Activated T-cell treated with anti-CD3 and anti-CD28 coated beads, Interleukin-2, amount 50 U/mL, for 48 hours (primary cell): ENCODE results near the gene HIKESHI.

Experiments
- DNase-seq, 2 experiments: peaks; one replicate each; pipeline ENCODE4 v3.0.0-alpha.2; 2020

HIKESHI gene

GRCh38 chr11:86302092-86302793, at the start of gene HIKESHI:
HIKESHI (plus strand) TSS chr11:86302240; CDS start chr11:86302449, 209 bp downstream.
- peak; percentile 93 to 96 for DNase-seq

GRCh38 chr11:86255896-86256295, 46.1 kb upstream of the HIKESHI start:
- no peak for DNase-seq

- no peak for DNase-seq
Measured at GRCh38 chr11:86256608-86257007, 45.4 kb upstream of the HIKESHI start.

GRCh38 chr11:86257446-86257845, 44.6 kb upstream of the HIKESHI start:
- DNase-seq: no peak

GRCh38 chr11:86259730-86260129, 42.3 kb upstream of the HIKESHI start:
- DNase-seq: no peak

- DNase-seq: no peak
Measured at GRCh38 chr11:86261328-86261727, 40.7 kb upstream of the HIKESHI start.

- DNase-seq: no peak
Measured at GRCh38 chr11:86262387-86262786, 39.7 kb upstream of the HIKESHI start.

GRCh38 chr11:86264649-86265048, 37.4 kb upstream of the HIKESHI start:
- DNase-seq: no peak

- no peak for DNase-seq
Measured at GRCh38 chr11:86265194-86265593, 36.8 kb upstream of the HIKESHI start.

GRCh38 chr11:86269645-86270044, 32.4 kb upstream of the HIKESHI start:
- no peak for DNase-seq

- DNase-seq: no peak
Measured at GRCh38 chr11:86274503-86274902, 27.5 kb upstream of the HIKESHI start.

- no peak for DNase-seq
Measured at GRCh38 chr11:86274999-86275398, 27.0 kb upstream of the HIKESHI start.

- no peak for DNase-seq
Measured at GRCh38 chr11:86275493-86276370, 26.3 kb upstream of the HIKESHI start.

- DNase-seq: no peak
Measured at GRCh38 chr11:86277741-86278140, 24.3 kb upstream of the HIKESHI start.

- DNase-seq: no peak
Measured at GRCh38 chr11:86278226-86278625, 23.8 kb upstream of the HIKESHI start.

GRCh38 chr11:86279747-86280146, 22.3 kb upstream of the HIKESHI start:
- no peak for DNase-seq

GRCh38 chr11:86287468-86287796, 14.6 kb upstream of the HIKESHI start:
- DNase-seq: peak in 1 of 2 experiments; percentile 38

GRCh38 chr11:86288776-86289507, 13.1 kb upstream of the HIKESHI start:
- DNase-seq: peak; percentile 61 to 71

- peak; percentile 47 for DNase-seq
Measured at GRCh38 chr11:86289508-86290280, 12.3 kb upstream of the HIKESHI start.

- DNase-seq: peak; percentile 83 to 87
Measured at GRCh38 chr11:86291466-86292262, 10.4 kb upstream of the HIKESHI start.

GRCh38 chr11:86292912-86293616, 9.0 kb upstream of the HIKESHI start:
- peak; percentile 64 to 74 for DNase-seq
